ENCODE data around the gene MASP1. TPM values are rescaled to one million over a fixed set of nuclear protein-coding genes. Genes with fewer than 3 reads are reported as not detected.

The MASP1 gene
- polyA plus RNA-seq, 3 donors from 2014 or later: not detected

GRCh38 chr3:187193181-187193580 is 98.4 kb downstream of the MASP1 start:
- DNase-seq: no peak
- Mint-ChIP-seq H3K9me3 (no peaks in the 10 kb centered on the region), H3K36me3 (no peaks in the 10 kb centered on the region), H3K4me1 (no peaks in the 10 kb centered on the region), H3K27me3 (ENCODE audit: low read depth in 3 of 3) (peaks cover 6 to 9% (median 8%) of the 10 kb centered on the region in 3 donors), H3K4me3 (no peak overlapping the region), H3K27ac (no peak overlapping the region)

- DNase-seq: no peak
Observed at GRCh38 chr3:187191271-187191670, 100.3 kb downstream of the MASP1 start.

DNA sequence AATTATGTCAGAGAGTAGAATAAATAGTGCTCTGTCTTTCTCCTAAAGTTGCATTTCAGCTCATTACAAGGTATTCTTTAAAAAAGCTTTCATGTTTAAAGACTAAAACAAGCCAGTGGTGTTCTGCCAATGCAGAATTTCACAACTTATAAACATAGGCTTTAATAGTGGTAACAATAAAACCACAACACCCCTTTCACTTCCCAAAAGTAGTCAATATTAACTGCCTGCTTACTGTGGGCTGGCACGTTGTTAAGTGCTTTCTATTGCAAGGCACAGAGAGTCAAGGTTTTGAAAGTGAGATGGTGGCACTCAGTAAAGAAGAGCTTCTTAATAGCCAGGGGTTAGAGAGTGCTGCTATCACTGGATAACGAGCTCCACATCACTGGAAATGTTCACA is 102.6 kb downstream of the MASP1 start:
- no peaks in the 10 kb centered on the region for H3K9me3 Mint-ChIP-seq
- peaks cover 3 to 8% (median 7%) of the 10 kb centered on the region in 3 donors for H3K27me3 Mint-ChIP-seq (ENCODE audit: low read depth in 3 of 3)
- H3K36me3 Mint-ChIP-seq: no peaks in the 10 kb centered on the region
- H3K4me1 Mint-ChIP-seq: no peaks in the 10 kb centered on the region
- no peak overlapping the region for H3K27ac Mint-ChIP-seq
- DNase-seq: no peak
- H3K4me3 Mint-ChIP-seq: no peak overlapping the region

More at GRCh38 chr3:187191271-187191670, 100.3 kb downstream of the MASP1 start:
- no peaks in the 10 kb centered on the region for H3K36me3 Mint-ChIP-seq
- H3K27me3 Mint-ChIP-seq (ENCODE audit: low read depth in 3 of 3): peaks cover 6 to 8% (median 7%) of the 10 kb centered on the region in 3 donors
- no peak overlapping the region for H3K27ac Mint-ChIP-seq
- no peaks in the 10 kb centered on the region for H3K9me3 Mint-ChIP-seq
- H3K4me3 Mint-ChIP-seq: no peak overlapping the region
- no peaks in the 10 kb centered on the region for H3K4me1 Mint-ChIP-seq

DNA sequence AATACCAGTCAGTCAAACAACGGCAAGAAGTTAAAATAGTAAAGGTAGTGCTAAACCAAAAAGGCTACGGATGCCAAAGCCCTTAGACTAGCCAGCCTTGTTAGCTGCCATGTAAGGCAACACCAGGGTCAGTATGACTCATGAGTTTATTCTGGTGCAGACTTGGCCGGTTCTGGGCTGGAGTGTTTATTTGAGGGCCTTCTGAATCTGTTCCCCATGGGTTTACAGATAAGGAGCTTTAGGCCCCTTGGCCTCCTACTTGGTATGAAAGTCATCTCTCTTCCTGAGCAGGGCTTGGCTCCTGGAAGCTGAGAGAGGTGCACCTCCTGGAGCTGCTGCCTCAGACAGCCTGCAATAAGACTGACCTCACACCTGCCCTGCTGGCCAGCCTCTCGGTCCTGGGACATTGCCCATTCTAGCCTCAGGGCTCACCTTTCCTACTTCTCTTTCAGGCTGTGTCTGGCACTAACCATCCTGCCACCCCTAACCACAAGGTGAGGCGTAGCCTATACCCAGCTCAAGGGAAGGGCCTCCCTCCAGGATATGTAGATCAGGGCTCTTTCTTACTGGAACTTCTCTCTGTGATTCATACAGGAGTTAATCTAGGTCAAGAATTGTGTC is 104.6 kb downstream of the MASP1 start:
- Mint-ChIP-seq H3K4me1 (no peaks in the 10 kb centered on the region), H3K36me3 (no peaks in the 10 kb centered on the region), H3K4me3 (no peak overlapping the region), H3K27me3 (ENCODE audit: low read depth in 3 of 3) (peaks cover 1 to 7% (median 7%) of the 10 kb centered on the region in 3 donors), H3K27ac (no peak overlapping the region), H3K9me3 (no peaks in the 10 kb centered on the region)
- DNase-seq: no peak

GRCh38 chr3:187186375-187186774 is 105.2 kb downstream of the MASP1 start:
- Mint-ChIP-seq H3K36me3 (no peaks in the 10 kb centered on the region), H3K4me3 (no peak overlapping the region), H3K27ac (no peak overlapping the region), H3K9me3 (no peaks in the 10 kb centered on the region), H3K27me3 (ENCODE audit: low read depth in 3 of 3) (peaks cover under 1 to 6% (median 4%) of the 10 kb centered on the region in 3 donors), H3K4me1 (no peaks in the 10 kb centered on the region)
- no peak for DNase-seq

- H3K27ac Mint-ChIP-seq: no peak overlapping the region
- DNase-seq: no peak
- no peaks in the 10 kb centered on the region for H3K4me1 Mint-ChIP-seq
- H3K27me3 Mint-ChIP-seq (ENCODE audit: low read depth in 3 of 3): peaks cover 2 to 5% (median 2%) of the 10 kb centered on the region in 3 donors
- H3K36me3 Mint-ChIP-seq: no peaks in the 10 kb centered on the region
- no peak overlapping the region for H3K4me3 Mint-ChIP-seq
- H3K9me3 Mint-ChIP-seq: no peaks in the 10 kb centered on the region
Observed at GRCh38 chr3:187185759-187186158, 105.8 kb downstream of the MASP1 start.

Other genes with a start within 250 kb of the MASP1 start
- gene RPL39L, start 152.2 kb downstream of the MASP1 start, polyA plus RNA-seq: 10 to 100 TPM; 15.3 to 33.5 (median 31.8) TPM
- not detected for gene RTP1, start 94.3 kb downstream of the MASP1 start, polyA plus RNA-seq
- gene RTP4, start 76.6 kb upstream of the MASP1 start, polyA plus RNA-seq: 10 to 100 TPM in 1 of 3 donors, 1 to 10 TPM in 2; 3.7 to 17.3 (median 8.8) TPM